Colon (tissue), 2 donors: ENCODE results near the gene SCFD1.
"Not testable (repeated sequence)": the region's sequence is repeated elsewhere in the genome, so short reads cannot be mapped to it uniquely, and the experiment has no call there.

Experiments used
- FAIRE-seq: peaks from 2 replicates; lab custom pipeline; 2012; peaks lifted over from hg19 to GRCh38; lab: Jason Lieb, UNC
- donor health status: control.
- donor health status: control.

Gene SCFD1

GRCh38 chr14:30610787-30611343 lies 11.3 kb upstream of the SCFD1 start:
- FAIRE-seq = no peak

- no peak for FAIRE-seq
Observed at GRCh38 chr14:30614155-30614554, 8.0 kb upstream of the SCFD1 start.

- no peak for FAIRE-seq
Observed at GRCh38 chr14:30620178-30620577, 1.9 kb upstream of the SCFD1 start.

GRCh38 chr14:30621354-30621939 lies 672 bp upstream of the SCFD1 start:
- no peak for FAIRE-seq

- no peak for FAIRE-seq
Observed at GRCh38 chr14:30623412-30624131, 1.5 kb downstream of the SCFD1 start.

GRCh38 chr14:30624132-30624423 lies 2.0 kb downstream of the SCFD1 start:
- FAIRE-seq = no peak

- no peak for FAIRE-seq
Observed at GRCh38 chr14:30625533-30625932, 3.4 kb downstream of the SCFD1 start.

- not testable (repeated sequence) for FAIRE-seq
Observed at GRCh38 chr14:30629432-30629831, 7.3 kb downstream of the SCFD1 start.

- no peak for FAIRE-seq
Observed at GRCh38 chr14:30630248-30630647, 8.1 kb downstream of the SCFD1 start.

- FAIRE-seq = no peak
Observed at GRCh38 chr14:30632730-30633129, 10.6 kb downstream of the SCFD1 start.

GRCh38 chr14:30638926-30639325 lies 16.8 kb downstream of the SCFD1 start:
- no peak for FAIRE-seq

- FAIRE-seq = no peak
Observed at GRCh38 chr14:30641207-30641606, 19.1 kb downstream of the SCFD1 start.

GRCh38 chr14:30644462-30644861 lies 22.3 kb downstream of the SCFD1 start:
- not testable (repeated sequence) for FAIRE-seq

- no peak for FAIRE-seq
Observed at GRCh38 chr14:30645600-30645999, 23.5 kb downstream of the SCFD1 start.

- no peak for FAIRE-seq
Observed at GRCh38 chr14:30648471-30648870, 26.4 kb downstream of the SCFD1 start.

GRCh38 chr14:30651937-30652336 lies 29.8 kb downstream of the SCFD1 start:
- no peak for FAIRE-seq

- FAIRE-seq = no peak
Observed at GRCh38 chr14:30655124-30655523, 33.0 kb downstream of the SCFD1 start.

GRCh38 chr14:30655658-30656057 lies 33.5 kb downstream of the SCFD1 start:
- FAIRE-seq = no peak

GRCh38 chr14:30656190-30656632 lies 34.1 kb downstream of the SCFD1 start:
- FAIRE-seq = no peak

GRCh38 chr14:30657050-30657449 lies 34.9 kb downstream of the SCFD1 start:
- FAIRE-seq = no peak

GRCh38 chr14:30657606-30658163 lies 35.6 kb downstream of the SCFD1 start:
- peak; percentile 53 for FAIRE-seq

- no peak for FAIRE-seq
Observed at GRCh38 chr14:30658645-30659044, 36.5 kb downstream of the SCFD1 start.

- no peak for FAIRE-seq
Observed at GRCh38 chr14:30669594-30669993, 47.5 kb downstream of the SCFD1 start.

GRCh38 chr14:30673071-30673470 lies 51.0 kb downstream of the SCFD1 start:
- peak; percentile 83 for FAIRE-seq
